Measurements from ENCODE around the gene TENM3.

- TF ChIP-seq CTCF (IDR thresholded peaks at IDR 0.05) (no peak), POLR2A (IDR thresholded peaks at IDR 0.05) (no peak)
Measured at GRCh38 chr4:182829196-182829595, 586.0 kb downstream of the TENM3 start.

Data from esophagus squamous epithelium (tissue), 4 donors.